Measurements from ENCODE around the gene SGMS1. TPM values are rescaled to one million over a fixed set of nuclear protein-coding genes. Genes with fewer than 3 reads are reported as not detected.
A peak's percentile ranks its signal among the peaks of the same experiment; 100 is the strongest.

SGMS1 gene
- total RNA-seq, 6 experiments from 2014 or later, result 13.6 to 49.8 (median 20.0) TPM

DNA sequence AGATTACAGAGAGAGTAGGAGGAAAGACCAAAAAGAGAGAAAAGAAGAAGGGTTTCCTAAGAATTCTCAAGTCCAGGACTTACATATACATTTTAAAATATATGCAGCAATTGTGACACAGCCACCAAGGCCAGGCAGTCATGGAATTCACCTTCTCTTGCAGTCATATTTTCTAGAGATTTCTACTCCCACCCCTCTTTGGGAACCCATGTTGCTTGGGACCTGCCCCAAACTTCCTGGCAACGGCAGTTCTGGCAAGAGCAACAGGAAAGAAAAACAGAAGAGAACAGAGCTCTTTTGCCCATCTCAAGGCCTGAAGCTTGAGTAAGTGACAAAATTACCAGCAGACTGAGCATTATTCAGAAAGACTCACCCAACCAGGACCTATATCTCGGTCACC, 244.1 kb downstream of the SGMS1 start:
- Histone ChIP-seq H3K4me3 (no peak overlapping the region), H3K27me3 (no peaks in the 10 kb centered on the region), H3K9me3 (no peaks in the 10 kb centered on the region), H3K27ac (no peak overlapping the region), H3K4me1 (peaks cover 0 to 11% (median 0%) of the 10 kb centered on the region in 4 donors), H3K36me3 (no peaks in the 10 kb centered on the region)
- WGBS (ENCODE audit: insufficient coverage, low coverage, low lambda C conversion rate, missing lambda C conversion rate), result 31% methylated on average over 2 of the region's 2 CpGs
- intact Hi-C loops (cut with DNase I), result no loop called here
- TF ChIP-seq, protein P1, sequence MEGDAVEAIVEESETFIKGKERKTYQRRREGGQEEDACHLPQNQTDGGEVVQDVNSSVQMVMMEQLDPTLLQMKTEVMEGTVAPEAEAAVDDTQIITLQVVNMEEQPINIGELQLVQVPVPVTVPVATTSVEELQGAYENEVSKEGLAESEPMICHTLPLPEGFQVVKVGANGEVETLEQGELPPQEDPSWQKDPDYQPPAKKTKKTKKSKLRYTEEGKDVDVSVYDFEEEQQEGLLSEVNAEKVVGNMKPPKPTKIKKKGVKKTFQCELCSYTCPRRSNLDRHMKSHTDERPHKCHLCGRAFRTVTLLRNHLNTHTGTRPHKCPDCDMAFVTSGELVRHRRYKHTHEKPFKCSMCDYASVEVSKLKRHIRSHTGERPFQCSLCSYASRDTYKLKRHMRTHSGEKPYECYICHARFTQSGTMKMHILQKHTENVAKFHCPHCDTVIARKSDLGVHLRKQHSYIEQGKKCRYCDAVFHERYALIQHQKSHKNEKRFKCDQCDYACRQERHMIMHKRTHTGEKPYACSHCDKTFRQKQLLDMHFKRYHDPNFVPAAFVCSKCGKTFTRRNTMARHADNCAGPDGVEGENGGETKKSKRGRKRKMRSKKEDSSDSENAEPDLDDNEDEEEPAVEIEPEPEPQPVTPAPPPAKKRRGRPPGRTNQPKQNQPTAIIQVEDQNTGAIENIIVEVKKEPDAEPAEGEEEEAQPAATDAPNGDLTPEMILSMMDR (IDR thresholded peaks at IDR 0.05), result no peak
- TF ChIP-seq POLR2A (IDR thresholded peaks at IDR 0.05), result no peak
- DNase-seq, result no peak
- ATAC-seq, result peak in 2 of 4 donors; percentile 34 to 46

DNA sequence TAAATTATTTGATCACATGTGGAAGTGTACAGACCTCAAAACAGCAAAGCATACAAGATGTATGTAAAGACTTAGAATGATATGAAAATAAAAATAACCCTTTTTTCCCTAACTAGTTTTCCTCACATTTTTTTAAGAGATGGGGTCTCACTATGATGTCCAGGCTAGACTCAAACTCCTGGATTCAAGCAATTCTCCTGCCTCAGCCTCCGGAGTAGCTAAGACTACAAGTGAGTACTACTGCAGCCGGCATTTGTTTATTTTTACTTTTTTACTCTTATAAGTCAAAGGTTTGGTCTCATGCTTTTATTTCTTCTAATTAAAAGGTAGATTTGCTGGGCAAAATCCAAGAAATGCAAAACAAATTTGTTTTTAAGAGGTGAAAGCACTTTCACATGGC, 248.0 kb downstream of the SGMS1 start:
- ATAC-seq (no peak), DNase-seq (no peak)
- no peaks in the 10 kb centered on the region for H3K27me3 ChIP-seq
- no peak for TF ChIP-seq POLR2A (IDR thresholded peaks at IDR 0.05)
- TF ChIP-seq, protein P1 (IDR thresholded peaks at IDR 0.05), result no peak
- WGBS (ENCODE audit: insufficient coverage, low coverage, low lambda C conversion rate, missing lambda C conversion rate), result 94% methylated on average over 2 of the region's 2 CpGs
- intact Hi-C loops (cut with DNase I), result no loop called here
- peaks cover 0 to 13% (median 0%) of the 10 kb centered on the region in 4 donors for H3K4me1 ChIP-seq
- H3K36me3 ChIP-seq, result no peaks in the 10 kb centered on the region
- no peaks in the 10 kb centered on the region for H3K9me3 ChIP-seq
- H3K4me3 ChIP-seq, result no peak overlapping the region
- no peak overlapping the region for H3K27ac ChIP-seq

DNA sequence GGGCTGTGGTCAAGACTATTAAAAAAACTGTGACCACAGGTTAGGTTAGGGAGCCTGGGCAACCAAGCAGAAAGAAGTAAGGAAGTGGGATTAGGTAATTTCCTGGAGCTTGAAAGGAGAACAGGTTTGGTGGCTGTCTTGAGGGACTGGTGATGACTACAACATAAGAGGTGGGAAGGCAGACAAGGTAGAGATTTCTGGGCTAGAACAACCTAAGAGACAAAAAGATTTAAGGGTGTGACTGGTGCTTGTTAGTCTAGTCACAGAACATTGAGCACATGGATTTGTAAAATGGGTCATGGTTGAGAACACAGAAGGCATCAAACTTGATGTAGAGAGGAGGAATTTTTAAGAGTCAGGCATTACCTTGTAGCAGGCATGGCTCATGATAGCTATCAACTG, 248.7 kb downstream of the SGMS1 start:
- no peaks in the 10 kb centered on the region for H3K9me3 ChIP-seq
- no peak for DNase-seq
- H3K27me3 ChIP-seq, result no peaks in the 10 kb centered on the region
- peaks cover 0 to 13% (median 0%) of the 10 kb centered on the region in 4 donors for H3K4me1 ChIP-seq
- intact Hi-C loops (cut with DNase I), result no loop called here
- no peaks in the 10 kb centered on the region for H3K36me3 ChIP-seq
- ATAC-seq, result no peak
- H3K4me3 ChIP-seq, result no peak overlapping the region
- no peak for TF ChIP-seq POLR2A (IDR thresholded peaks at IDR 0.05)
- TF ChIP-seq, protein P1 (IDR thresholded peaks at IDR 0.05), result no peak
- H3K27ac ChIP-seq, result no peak overlapping the region

DNA sequence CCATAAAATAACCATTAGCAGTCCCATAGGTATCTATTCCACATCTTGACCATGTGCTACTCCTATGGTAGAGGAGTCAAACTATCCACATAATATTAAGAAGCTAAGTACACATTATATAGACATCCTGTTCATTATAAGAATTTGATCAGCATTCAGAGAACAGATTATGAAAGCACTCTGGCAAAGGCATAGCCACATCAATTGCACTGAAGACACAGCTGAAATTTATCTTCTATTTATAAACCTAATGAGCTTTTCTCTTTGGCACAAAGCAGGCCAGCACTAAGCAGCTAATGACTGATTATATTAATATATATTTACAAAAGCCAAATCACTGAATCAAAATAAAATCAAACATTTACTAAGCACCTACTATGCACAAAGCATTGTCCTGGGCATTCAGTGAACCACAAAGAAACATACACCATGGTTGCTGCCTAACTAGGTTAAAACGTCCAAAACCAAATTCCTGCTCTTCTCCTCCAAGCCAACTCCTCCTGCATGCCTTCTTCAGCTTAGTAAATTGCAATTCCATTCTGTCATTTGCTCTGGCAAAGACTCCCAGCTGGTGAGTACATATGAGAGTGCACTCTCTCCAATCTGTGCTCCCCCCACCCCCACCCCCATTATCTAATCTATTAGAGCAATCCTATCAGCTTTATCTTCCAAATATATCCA, 249.8 kb downstream of the SGMS1 start:
- no peak overlapping the region for H3K27ac ChIP-seq

More for the DNA sequence above, 249.8 kb downstream of the SGMS1 start:
- Histone ChIP-seq H3K4me3 (no peak overlapping the region), H3K4me1 (peaks cover 0 to 13% (median 0%) of the 10 kb centered on the region in 4 donors), H3K9me3 (no peaks in the 10 kb centered on the region), H3K36me3 (no peaks in the 10 kb centered on the region), H3K27me3 (no peaks in the 10 kb centered on the region)
- WGBS (ENCODE audit: insufficient coverage, low coverage, low lambda C conversion rate, missing lambda C conversion rate), result 19% methylated on average over 1 of the region's 1 CpG
- ATAC-seq (peak in 2 of 4 donors; percentile 59 to 68), DNase-seq (no peak)
- intact Hi-C loops (cut with DNase I), result no loop called here
- TF ChIP-seq POLR2A (IDR thresholded peaks at IDR 0.05), result no peak
- TF ChIP-seq, protein P1 (IDR thresholded peaks at IDR 0.05), result no peak
